ENCODE data around the gene CAPZA1. TPM values are rescaled to one million over a fixed set of nuclear protein-coding genes. Genes with fewer than 3 reads are reported as not detected.
"Not testable (repeated sequence)": the region's sequence is repeated elsewhere in the genome, so short reads cannot be mapped to it uniquely, and the experiment has no call there.

CAPZA1 gene
- total RNA-seq = 274 and 282 TPM in 2 replicates

GRCh38 chr1:112619518-112620376 lies at the start of gene CAPZA1:
Gene CAPZA1 (plus strand): TSS chr1:112619832. CDS start chr1:112619845, 13 bp downstream.
- intact Hi-C loops (cut with micrococcal nuclease) = loop anchor here (1.0 to 5.0 kb wide), 6 partner anchors 86 to 1963 kb away; partner anchors contain the start of genes BCAS2, PPM1J and SLC16A1

- intact Hi-C loops (cut with micrococcal nuclease) = no loop called here
Observed at GRCh38 chr1:112575154-112575804, 44.4 kb upstream of the CAPZA1 start.

- intact Hi-C loops (cut with micrococcal nuclease) = no loop called here
Observed at GRCh38 chr1:112576240-112576639, 43.4 kb upstream of the CAPZA1 start.

- intact Hi-C loops (cut with micrococcal nuclease) = no loop called here
Observed at GRCh38 chr1:112579801-112580510, 39.7 kb upstream of the CAPZA1 start.

GRCh38 chr1:112581586-112582192 lies 37.9 kb upstream of the CAPZA1 start:
- intact Hi-C loops (cut with micrococcal nuclease) = no loop called here

- intact Hi-C loops (cut with micrococcal nuclease) = no loop called here
Observed at GRCh38 chr1:112583366-112583765, 36.3 kb upstream of the CAPZA1 start.

GRCh38 chr1:112589766-112590165 lies 29.9 kb upstream of the CAPZA1 start:
- intact Hi-C loops (cut with micrococcal nuclease) = no loop called here

GRCh38 chr1:112594208-112594876 lies 25.3 kb upstream of the CAPZA1 start:
- intact Hi-C loops (cut with micrococcal nuclease) = no loop called here

- intact Hi-C loops (cut with micrococcal nuclease) = no loop called here
Observed at GRCh38 chr1:112599477-112599876, 20.2 kb upstream of the CAPZA1 start.

GRCh38 chr1:112603012-112603411 lies 16.6 kb upstream of the CAPZA1 start:
- intact Hi-C loops (cut with micrococcal nuclease) = no loop called here

- intact Hi-C loops (cut with micrococcal nuclease) = no loop called here
Observed at GRCh38 chr1:112603541-112603940, 16.1 kb upstream of the CAPZA1 start.

- intact Hi-C loops (cut with micrococcal nuclease) = no loop called here
Observed at GRCh38 chr1:112605633-112606327, 13.9 kb upstream of the CAPZA1 start.

GRCh38 chr1:112614460-112615065 lies 5.1 kb upstream of the CAPZA1 start:
- intact Hi-C loops (cut with micrococcal nuclease) = loop anchor here (5.0 kb wide), 2 partner anchors 112 to 1968 kb away; partner anchors contain the start of gene BCAS2

GRCh38 chr1:112618114-112618720 lies 1.4 kb upstream of the CAPZA1 start:
- intact Hi-C loops (cut with micrococcal nuclease) = loop anchor here (1.0 to 5.0 kb wide), 6 partner anchors 56 to 1964 kb away; partner anchors contain the start of genes BCAS2, MOV10, PPM1J and SLC16A1

GRCh38 chr1:112618721-112619517 lies 713 bp upstream of the CAPZA1 start, which contains the start of gene ST7L:
Gene ST7L (minus strand): TSS chr1:112619141. CDS start chr1:112619113, 28 bp downstream.
- intact Hi-C loops (cut with micrococcal nuclease) = loop anchor here (1.0 to 5.0 kb wide), 7 partner anchors 55 to 1963 kb away; partner anchors contain the start of genes BCAS2, MOV10, PPM1J and SLC16A1

- intact Hi-C loops (cut with micrococcal nuclease) = no loop called here
Observed at GRCh38 chr1:112620377-112620695, 704 bp downstream of the CAPZA1 start.

- intact Hi-C loops (cut with micrococcal nuclease) = not testable (repeated sequence)
Observed at GRCh38 chr1:112624493-112624892, 4.9 kb downstream of the CAPZA1 start.

- intact Hi-C loops (cut with micrococcal nuclease) = no loop called here
Observed at GRCh38 chr1:112625696-112626095, 6.1 kb downstream of the CAPZA1 start.
